Right lobe of liver (tissue), 6 donors: Measurements from ENCODE around the gene CYSTM1. TPM values are rescaled to one million over a fixed set of nuclear protein-coding genes. Genes with fewer than 3 reads are reported as not detected.
A peak's percentile ranks its signal among the peaks of the same experiment; 100 is the strongest.

ENCODE experiments used
- ATAC-seq, 4 donors: fragments of 200-7000 bp; cut with Tn5 transposase; one replicate each; pipeline ENCODE4 v1.9.1; 2020; ENCODE audit warnings: mild to moderate bottlenecking in 4 of 4, moderate library complexity in 4 of 4
- DNase-seq, 3 donors: peaks; one replicate each; pipeline ENCODE4 v3.0.0-alpha.2; 2020
- H3K27ac ChIP-seq, 3 donors: fragments of 200-600 bp; one replicate each; pipeline ENCODE4 v1.8.0; 2022
- H3K27me3 ChIP-seq, 2 donors: fragments of 200-600 bp; one replicate each; pipeline ENCODE4 v1.8.0; 2022
- H3K36me3 ChIP-seq, 4 donors: fragments of 200-600 bp; sonication (generic) in 1 of 4; one replicate each; pipeline versions ENCODE4 v1.5.1 to v1.8.0; 2017 to 2022; ENCODE audit warnings: control low read depth in 1 of 4
- H3K4me1 ChIP-seq, 4 donors: fragments of 200-600 bp; sonication (generic) in 1 of 4; one replicate each; pipeline versions ENCODE4 v1.5.1 to v1.8.0; 2017 to 2022; ENCODE audit warnings: control low read depth in 1 of 4
- H3K4me3 ChIP-seq, 3 donors: fragments of 200-600 bp; one replicate each; pipeline ENCODE4 v1.8.0; 2022
- H3K9me3 ChIP-seq, 4 donors: fragments of 200-600 bp; sonication (generic) in 1 of 4; one replicate each; pipeline versions ENCODE4 v1.5.1 to v1.8.0; 2017 to 2022; ENCODE audit warnings: control low read depth in 1 of 4
- CTCF ChIP-seq, 4 donors: fragments of 200-600 bp in 3 of 4; fragments of 450-650 bp in 1 of 4; IDR thresholded peaks; one replicate each; pipeline versions ENCODE4 v1.5.1 to v1.8.0; 2016 to 2022; ENCODE audit warnings: antibody characterized with exemption in 4 of 4, mild to moderate bottlenecking in 2 of 4
- POLR2A ChIP-seq: fragments of 450-650 bp; IDR thresholded peaks from one replicate; pipeline ENCODE4 v1.6.1; 2017; ENCODE audit warnings: antibody characterized with exemption, mild to moderate bottlenecking
- WGBS: methylation state at CpG from one replicate; pipeline ENCODE4 v1.1.6; 2018; ENCODE audit warnings: low coverage, low lambda C conversion rate; ENCODE audit not compliant: insufficient coverage; ENCODE audit errors: missing lambda C conversion rate; 5-methylcytosine and 5-hydroxymethylcytosine counted together
- intact Hi-C, 2 donors: fragments of 100-400 bp; cut with DNase I; formaldehyde crosslinking; loops; one replicate each; pipeline versions ENCODE4 v1.11.2 to v1.14.1; 2022
- total RNA-seq, 6 experiments: library from RNA; depleted of rRNA in 2 of 6; stranded (reverse); fragments of >200 nt in 2 of 6; fragmentation: NEBNext Ultra II Directional in 3 of 6; extraction: Animal tissue kit (Norgen Biotek cat#: 25700) in 3 of 6; gene quantifications; one replicate each; pipeline versions ENCODE4 v1.1.0 to v1.2.4, GENCODE V29; 2016 to 2023
- donor health status: DM: no; HTN: yes; CAD: no.
- donor health status: DM: no; HTN: no; CAD: no.
- donor health status: DM: no; HTN: no; CAD: no.
- donor health status: DM: no; HTN: yes; CAD: no.
- donor health status: DM: no; HTN: yes; CAD: no.

The CYSTM1 gene
- total RNA-seq, 6 experiments from 2014 or later, result 15.5 to 78.0 (median 29.8) TPM

GRCh38 chr5:140145818-140146522 lies 29.0 kb upstream of the CYSTM1 start:
- peak; percentile 88 to 92 (median 90) for ATAC-seq
- Histone ChIP-seq H3K4me3 (peak overlapping the region; percentile 28 to 50 (median 41)), H3K36me3 (no peaks in the 10 kb centered on the region), H3K27ac (no peak overlapping the region), H3K4me1 (peaks cover 0 to 39% (median 5%) of the 10 kb centered on the region in 4 donors), H3K9me3 (no peaks in the 10 kb centered on the region), H3K27me3 (no peaks in the 10 kb centered on the region)
- TF ChIP-seq POLR2A (no peak), CTCF (IDR thresholded peaks at IDR 0.05) (peak; percentile 77 to 90 (median 82))
- 0% methylated on average over 18 of the region's 64 CpGs for WGBS
- intact Hi-C loops, result no loop called here
- peak; percentile 78 to 83 (median 81) for DNase-seq

GRCh38 chr5:140146523-140146842 lies 28.5 kb upstream of the CYSTM1 start:
- Histone ChIP-seq H3K36me3 (no peaks in the 10 kb centered on the region), H3K4me3 (peak overlapping the region in 1 of 3 donors; percentile 41), H3K27ac (no peak overlapping the region), H3K27me3 (no peaks in the 10 kb centered on the region), H3K4me1 (peaks cover 0 to 34% (median 3%) of the 10 kb centered on the region in 4 donors), H3K9me3 (no peaks in the 10 kb centered on the region)
- 23% methylated on average over 2 of the region's 14 CpGs for WGBS
- no peak for ATAC-seq
- TF ChIP-seq POLR2A (no peak), CTCF (IDR thresholded peaks at IDR 0.05) (no peak)
- intact Hi-C loops, result no loop called here
- no peak for DNase-seq

- WGBS, result no CpG with 5 or more reads among the region's 1 CpG
- ATAC-seq (no peak), DNase-seq (peak in 1 of 3 donors; percentile 21)
- TF ChIP-seq POLR2A (no peak), CTCF (IDR thresholded peaks at IDR 0.05) (no peak)
- peaks cover 0 to 24% (median 3%) of the 10 kb centered on the region in 4 donors for H3K4me1 ChIP-seq
- no peaks in the 10 kb centered on the region for H3K9me3 ChIP-seq
- H3K4me3 ChIP-seq, result no peak overlapping the region
- H3K27ac ChIP-seq, result no peak overlapping the region
- no peaks in the 10 kb centered on the region for H3K36me3 ChIP-seq
- intact Hi-C loops, result no loop called here
- no peaks in the 10 kb centered on the region for H3K27me3 ChIP-seq
Observed at GRCh38 chr5:140147460-140147859, 27.5 kb upstream of the CYSTM1 start.

- Histone ChIP-seq H3K4me3 (no peak overlapping the region), H3K27ac (no peak overlapping the region), H3K9me3 (no peaks in the 10 kb centered on the region), H3K4me1 (peaks cover 0 to 14% (median 0%) of the 10 kb centered on the region in 4 donors), H3K36me3 (no peaks in the 10 kb centered on the region), H3K27me3 (no peaks in the 10 kb centered on the region)
- intact Hi-C loops, result no loop called here
- 56% methylated on average over 4 of the region's 6 CpGs for WGBS
- no peak for TF ChIP-seq CTCF (IDR thresholded peaks at IDR 0.05)
- TF ChIP-seq POLR2A, result no peak
- ATAC-seq (no peak), DNase-seq (peak in 1 of 3 donors; percentile 33)
Observed at GRCh38 chr5:140148508-140148907, 26.5 kb upstream of the CYSTM1 start.
